Femur (tissue), 1 donor: ENCODE measurements around the gene KLHDC7A.
"Not testable (repeated sequence)": the region's sequence is repeated elsewhere in the genome, so short reads cannot be mapped to it uniquely, and the experiment has no call there.

ENCODE experiments used
- DNase-seq: peaks from one replicate; pipeline ENCODE4 v3.0.0-alpha.2; 2017

Gene KLHDC7A

DNA sequence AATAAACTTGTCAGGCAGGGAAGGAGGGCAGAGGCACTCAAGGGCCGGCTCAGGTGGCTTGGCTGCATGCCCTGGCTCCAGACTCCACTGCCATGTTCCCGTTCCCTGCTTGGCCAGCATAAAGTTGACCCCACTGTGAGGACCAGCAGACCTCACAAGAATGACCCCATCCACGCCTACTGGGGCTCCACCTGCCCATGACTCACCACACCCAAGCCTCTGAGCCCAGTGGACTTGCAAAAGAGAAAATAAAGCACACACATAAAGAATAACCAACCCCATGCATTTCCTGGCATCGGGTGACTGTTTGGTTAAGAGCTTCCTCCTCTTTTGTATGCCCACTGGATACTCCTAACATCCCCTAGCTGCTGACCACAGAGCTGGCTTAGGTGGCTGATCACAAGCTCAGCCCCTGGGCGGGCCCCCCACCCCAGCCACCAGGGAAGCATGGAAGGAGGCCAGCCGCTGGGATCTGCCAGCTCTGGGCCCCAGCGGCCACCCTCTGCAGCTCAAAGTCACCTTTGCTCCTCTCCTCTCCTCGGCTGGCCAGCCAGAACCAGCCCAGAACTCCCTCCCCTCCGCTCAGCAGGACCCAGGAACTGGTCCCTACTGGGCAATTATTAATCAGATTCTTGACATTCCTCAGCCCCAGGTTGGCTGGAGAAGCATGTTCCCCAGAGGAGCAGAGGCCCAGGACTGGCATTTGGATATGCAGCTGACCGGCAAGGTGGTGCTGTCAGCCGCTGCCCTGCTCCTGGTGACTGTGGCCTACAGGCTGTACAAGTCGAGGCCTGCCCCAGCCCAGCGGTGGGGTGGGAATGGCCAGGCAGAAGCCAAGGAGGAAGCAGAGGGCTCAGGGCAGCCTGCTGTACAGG, at the start of gene KLHDC7A:
TSS of gene KLHDC7A (plus strand) at position 616 of the 875 bp plus-strand sequence. CDS start at position 668, 52 bp downstream.
- no peak for DNase-seq

DNA sequence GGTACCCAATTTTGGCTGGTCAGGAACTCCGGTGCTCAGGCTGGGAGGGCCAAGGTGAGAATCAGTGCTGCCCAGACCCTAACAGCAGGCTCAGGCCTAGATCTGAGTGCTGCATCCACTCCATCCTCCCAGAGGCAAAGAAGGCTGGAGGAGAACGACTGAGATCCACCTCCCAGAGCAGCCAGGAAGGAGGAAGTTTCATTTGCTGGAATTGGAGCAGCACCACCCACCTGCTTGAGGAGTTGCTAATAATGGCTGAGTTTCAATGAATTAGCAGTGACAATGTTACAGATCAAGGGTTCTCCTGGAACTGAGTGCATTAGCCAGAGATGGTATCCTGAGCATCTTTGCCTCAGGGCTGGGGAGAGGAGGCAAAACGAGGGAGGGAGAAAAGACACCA, 46.7 kb upstream of the KLHDC7A start:
- DNase-seq: no peak

DNA sequence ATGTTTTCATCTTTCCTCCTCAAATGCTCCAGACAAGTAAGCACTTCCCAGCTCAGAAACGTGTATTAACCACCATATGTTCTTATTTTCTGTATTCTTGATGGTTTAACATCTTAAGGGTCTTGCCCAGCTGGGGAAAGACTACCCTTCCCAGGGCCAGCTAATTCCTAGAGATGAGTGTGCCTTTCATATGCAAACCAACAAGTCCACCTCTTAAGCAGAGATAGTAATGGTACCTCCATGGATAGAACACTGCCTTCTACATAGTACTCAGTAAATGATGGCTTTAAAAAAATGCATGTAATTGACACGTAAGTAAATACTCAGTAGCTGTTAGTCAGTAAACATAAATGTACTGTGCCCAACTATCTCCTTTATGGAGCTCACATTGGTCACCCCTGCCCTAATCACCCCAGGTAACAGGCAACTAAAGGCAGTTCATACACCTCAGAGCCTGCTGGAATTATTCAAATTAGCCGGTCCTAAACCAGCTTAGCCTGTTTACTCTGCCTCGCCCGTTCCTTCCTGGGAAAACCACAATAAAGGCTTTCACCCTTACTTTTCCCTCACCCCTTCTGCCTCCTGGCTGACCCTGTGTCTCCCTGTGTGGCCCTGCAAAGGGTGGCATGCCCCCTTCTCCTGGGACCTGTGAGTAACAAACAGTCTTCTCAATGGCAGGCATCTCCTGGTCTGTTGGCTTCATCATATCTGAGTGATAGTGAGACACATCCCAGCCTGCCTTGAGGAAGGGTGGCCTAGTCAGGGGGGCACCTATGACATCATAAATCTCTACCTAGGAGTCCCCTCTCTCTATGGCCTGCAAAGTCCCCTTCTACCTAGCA, 40.1 kb upstream of the KLHDC7A start:
- no peak for DNase-seq

DNA sequence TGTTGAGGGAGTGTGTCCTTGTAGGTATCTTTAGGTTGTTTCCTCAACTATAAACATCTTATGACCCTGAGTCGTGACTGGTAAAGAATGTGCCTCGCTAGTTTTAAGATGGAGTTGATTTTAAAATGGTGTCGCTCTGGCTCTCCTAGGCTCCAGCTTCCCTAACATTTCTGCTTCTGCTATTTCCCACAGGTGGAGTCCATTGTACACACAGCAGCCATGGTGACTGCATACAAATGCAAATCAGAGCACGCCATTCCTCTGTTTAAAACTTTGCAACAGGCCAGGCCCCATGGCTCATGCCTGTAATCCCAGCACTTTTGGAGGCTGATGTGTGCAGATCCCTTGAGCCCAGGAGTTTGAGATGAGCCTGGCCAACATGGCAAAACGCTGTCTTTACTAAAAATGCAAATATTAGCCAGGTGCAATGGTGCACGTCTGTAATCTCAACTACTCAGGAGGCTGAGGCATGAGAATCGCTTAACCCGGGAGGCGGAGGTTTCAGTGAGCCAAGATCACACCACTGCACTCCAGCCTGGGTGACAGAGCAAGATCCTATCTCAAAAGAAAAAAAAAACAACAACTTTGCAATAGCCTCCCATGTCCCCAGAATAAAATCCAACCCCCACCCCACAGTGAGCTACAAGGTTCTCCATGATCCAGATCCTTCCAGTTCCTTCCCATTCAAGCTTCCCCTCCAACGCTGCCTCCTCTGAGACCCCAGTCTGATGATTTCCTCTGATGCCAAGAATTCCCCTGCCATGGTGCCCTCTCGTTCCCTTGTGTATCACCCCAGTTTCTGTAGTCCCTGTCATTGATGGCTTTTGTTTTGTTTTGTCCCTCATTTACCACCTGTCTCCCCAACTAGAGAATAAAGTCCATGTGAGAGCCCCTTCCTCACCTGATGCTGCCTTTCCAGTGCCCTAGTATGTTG, 36.9 kb upstream of the KLHDC7A start:
- DNase-seq: no peak

DNA sequence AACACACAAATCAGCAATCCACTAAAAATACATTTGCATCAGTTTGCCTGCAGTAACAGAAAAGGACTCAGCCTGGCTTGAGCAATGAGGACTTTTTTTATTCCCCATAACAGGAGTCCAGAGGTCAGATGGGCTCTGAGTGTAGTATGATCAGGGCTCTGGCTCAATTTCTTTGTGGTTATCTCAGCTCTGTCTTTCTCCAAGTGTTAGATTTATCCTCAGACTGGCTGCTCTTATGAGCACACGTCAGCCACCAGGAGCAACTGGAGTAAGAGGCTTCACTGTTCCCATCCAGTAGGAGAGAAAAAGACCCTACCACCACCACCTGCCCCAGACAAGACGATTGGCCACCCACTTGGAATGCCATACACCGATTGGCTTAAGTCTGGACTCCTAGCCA, 36.2 kb upstream of the KLHDC7A start:
- no peak for DNase-seq

DNA sequence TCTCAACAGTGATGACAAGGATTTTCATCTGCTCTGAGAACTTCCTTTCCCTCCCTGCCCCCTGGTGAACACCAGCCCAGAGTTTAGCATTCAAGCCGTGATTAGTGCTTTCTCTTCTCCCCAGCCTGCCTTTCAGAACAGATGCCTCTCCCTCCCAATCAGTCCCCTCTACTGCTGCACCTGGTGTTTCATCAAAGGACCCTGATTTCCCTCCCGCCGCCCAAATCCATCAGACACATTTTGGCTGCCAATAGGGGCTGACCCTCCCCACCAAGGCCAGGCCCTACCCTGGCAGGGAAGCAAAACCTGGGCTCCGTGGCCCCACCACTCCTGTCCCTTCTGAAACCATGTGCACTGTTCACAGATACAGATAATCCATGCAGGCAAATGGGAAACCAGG, 34.0 kb upstream of the KLHDC7A start:
- no peak for DNase-seq

DNA sequence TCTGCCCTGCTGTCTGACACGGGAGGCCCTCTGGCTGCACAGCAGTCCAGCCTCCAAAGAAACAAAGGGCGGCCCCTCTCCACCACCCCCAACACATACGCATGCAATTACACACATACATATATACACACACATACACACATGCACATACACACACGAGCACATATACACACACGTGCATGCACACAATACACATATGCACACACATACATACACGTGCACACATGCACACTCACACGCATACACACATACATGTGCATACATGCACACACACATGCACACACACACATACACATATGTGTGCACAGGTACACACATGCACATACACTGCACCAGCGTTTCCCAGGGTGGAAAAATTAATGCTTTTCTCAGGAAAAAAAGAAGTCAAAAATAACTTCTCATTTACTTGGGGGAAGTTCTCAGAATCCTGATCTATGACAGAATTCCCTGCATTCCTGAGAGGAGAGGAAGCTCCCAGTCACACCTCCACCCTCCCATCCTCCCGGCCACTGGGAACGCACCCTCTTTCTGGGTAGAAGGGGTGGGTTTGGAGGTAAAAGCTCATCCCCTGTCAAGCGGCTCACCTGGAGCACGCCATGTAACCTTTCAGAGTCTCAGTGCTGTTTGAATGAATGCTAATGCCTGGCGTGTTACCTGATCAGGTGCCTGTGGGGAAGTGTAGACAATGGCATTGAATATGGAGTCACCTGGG, 33.1 kb upstream of the KLHDC7A start:
- DNase-seq: no peak

DNA sequence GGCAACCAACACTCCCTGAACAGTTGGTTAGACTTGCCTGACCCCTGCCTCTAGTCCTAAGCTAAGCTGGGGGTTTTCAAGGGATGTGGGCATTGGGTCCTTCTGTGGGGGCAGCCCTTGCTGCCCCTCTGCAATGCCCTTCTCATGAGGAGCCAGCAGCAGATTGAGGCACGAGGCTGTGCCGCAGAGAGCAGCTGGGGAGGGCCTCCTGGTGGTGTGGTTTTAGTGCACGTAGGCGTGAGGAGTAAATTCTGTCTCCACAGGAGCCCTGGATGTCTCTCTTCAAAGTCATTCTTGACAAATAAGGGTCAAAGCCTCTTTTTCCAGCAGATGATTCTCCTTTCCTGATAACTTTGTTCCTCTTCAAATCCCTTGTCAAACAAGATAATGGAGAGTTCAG, 31.8 kb upstream of the KLHDC7A start:
- DNase-seq: no peak

DNA sequence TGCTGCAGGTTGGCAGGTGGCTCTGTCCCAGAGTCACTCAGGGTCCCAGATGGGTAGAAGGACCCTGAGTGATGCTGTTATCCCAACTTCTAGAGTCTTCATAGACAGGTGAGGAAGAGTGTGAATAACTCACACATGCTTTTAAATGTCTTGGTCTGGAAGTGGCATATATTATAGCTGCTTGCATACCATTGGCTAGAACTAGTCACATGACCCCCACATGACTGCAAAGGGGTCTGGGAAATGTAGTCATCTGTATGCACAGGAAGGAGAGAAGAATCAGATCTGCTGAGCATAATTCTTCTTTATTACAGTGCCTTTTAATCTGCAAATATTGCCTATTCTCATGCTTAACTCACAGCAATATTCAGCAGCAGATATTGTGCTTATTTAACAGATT, 28.2 kb upstream of the KLHDC7A start:
- no peak for DNase-seq

DNA sequence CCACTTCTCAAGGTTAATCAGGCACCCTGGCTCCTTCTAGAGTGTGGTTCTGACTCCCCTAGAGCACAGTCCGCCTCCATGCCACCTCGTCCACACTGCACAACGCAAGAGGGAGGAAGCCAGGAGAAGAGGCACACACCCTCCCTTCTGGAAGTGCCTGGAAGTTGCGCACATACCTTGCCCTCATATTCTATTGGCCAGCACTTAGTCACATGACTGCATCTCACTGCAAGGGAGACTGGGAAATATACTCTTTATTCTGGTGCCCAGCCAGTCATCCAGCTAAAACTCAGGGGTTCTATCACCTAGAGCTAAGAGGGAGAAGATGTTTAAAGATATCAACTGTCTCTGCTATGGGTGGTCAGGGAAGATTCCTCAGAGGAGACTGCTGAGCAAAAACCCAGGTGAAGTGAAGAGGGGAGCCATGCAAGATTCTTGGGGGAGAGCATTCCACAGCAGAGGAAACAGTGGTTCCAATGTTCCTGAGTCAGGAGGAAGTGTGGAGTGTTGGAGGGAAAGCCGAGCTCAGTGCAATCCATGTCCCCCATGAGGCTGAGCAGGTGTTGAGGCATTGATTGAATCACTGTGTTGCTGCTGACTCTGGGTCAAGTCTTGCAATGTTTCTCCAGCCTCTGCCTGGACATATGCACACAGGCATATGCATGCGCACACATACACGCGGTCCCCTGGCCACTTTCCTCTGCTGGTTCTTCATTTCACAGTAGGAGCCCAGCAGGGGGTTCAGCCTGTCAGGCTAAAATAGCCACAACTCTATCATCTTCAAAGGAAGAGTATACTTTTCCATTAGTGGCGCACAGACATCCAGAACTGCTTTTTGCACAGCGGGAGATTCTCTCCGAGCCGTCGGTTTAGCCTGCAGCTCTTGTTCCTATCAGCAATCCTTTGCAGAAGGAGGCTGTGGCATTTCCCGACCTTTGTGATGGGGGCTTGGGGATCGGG, 22.3 kb upstream of the KLHDC7A start:
- no peak for DNase-seq

DNA sequence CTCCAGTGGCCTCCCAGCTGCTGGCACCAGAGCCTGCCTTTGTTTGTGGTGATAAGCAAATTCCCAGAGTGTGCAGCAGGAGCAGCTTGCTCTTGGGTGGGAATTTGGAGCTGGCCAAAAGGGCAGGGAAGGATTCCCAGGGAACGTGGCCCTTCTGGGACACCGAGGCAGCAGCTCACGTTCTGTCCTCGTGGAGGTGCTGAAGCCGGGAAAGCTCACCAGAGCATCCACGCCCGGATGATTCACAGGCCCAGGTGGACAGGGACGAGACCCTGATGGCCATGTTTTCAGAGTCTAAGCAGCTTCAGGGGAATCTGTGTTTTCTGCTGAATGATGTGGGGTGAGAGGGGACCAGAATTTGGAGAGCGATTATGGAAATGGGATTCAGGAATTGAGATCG, 19.1 kb upstream of the KLHDC7A start:
- DNase-seq: no peak

DNA sequence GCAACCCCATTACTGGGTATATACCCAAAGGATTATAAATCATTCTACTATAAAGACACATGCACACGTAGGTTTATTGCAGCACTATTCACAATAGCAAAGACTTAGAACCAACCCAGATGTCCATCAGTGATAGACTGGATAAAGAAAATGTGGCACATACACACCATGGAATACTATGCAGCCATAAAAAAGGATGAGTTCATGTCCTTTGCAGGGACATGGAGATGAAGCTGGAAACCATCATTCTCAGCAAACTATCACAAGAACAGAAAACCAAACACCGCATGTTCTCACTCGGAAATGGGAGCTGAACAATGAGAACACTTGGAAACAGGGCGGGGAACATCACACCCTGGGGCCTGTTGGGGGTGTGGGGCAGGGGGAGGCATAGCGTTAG, 18.2 kb upstream of the KLHDC7A start:
- not testable (repeated sequence) for DNase-seq

DNA sequence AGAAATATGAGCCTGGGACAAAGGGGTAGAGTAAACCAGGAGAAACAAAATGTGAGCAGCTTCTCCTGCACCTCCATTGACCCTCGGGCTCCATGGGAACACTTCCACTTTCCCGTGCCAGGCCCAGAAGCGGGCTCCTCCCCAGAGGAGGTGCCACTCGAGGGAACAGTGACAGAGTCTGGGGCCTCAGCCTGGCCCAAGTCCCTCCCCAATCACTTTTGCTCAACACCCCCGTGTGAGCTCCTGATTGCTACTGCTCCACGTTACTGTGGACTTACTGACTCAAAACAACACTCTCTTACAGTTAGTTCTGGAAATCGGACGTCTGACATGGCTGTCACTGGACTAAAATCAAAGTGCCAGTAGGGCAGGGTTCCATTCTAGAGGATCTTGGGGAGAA, 17.7 kb upstream of the KLHDC7A start:
- DNase-seq: no peak

DNA sequence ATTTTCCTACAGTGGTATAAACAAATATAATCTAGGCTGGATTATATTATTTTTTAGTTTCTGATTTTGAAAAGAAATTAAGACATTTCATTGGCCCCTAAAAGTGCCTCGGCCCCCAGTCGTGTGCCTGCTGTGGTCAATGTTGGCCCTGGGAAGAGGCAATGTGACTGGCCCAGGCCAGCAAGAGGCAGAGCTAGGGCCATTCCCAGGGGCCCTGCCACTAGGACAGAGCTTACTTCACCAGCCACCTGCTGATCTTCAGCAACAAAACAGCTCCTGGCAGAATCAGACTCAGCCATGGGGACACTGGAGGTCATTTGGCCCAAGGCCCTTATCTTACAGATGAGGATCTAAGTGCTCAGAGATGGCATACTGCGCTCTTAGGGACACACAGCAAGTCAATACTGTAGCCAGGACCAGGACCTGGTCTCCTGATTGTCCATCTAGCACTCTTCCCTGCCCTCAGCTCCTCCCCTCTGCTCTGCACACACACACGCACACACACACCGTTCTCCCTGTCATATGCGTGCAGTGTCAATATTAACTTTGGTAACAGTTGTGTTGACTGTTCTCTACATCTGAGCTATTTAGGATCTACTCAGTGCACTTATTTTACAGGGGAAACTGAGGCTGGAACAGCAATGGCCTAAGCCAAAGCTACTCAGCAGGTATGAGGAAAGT, 16.6 kb upstream of the KLHDC7A start:
- DNase-seq: no peak

DNA sequence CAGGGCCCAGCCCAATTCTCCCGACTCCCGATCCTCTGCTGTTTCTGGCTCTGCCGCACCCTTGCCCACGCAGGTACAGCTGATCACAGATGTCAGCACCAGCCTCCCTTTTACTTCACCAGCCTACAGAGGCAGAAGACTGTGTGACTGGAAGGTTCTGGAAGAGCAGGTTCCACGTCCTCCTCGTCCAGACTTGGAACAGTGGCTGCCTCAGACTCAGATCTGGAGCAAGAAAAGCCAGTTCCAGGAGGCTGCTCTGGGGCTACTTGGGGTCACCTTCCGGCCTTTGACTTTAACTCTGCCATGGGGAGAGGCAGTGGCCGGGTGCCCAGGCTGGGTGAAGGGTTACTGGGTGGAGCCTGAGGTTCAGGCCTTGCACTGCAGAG, 16.1 kb upstream of the KLHDC7A start:
- DNase-seq: no peak

DNA sequence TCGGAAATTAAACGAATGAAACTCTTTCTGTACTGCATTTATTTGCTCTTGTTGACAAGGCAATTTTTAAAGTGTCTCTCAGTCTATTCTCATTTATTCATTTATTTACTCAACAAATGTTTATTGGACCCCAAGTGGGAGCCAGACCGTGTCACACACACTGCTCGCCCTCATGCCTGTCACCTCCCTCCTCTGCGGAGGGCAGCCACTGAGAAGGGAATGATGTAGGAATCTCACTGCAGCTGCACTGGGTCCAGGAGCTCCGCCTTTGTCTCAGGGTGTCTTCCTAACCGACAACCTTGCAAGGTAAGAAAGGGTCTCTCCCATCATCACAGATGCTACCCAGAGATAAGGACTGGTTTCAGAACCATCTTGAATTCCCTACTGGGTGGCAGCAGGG, 14.1 kb upstream of the KLHDC7A start:
- no peak for DNase-seq

DNA sequence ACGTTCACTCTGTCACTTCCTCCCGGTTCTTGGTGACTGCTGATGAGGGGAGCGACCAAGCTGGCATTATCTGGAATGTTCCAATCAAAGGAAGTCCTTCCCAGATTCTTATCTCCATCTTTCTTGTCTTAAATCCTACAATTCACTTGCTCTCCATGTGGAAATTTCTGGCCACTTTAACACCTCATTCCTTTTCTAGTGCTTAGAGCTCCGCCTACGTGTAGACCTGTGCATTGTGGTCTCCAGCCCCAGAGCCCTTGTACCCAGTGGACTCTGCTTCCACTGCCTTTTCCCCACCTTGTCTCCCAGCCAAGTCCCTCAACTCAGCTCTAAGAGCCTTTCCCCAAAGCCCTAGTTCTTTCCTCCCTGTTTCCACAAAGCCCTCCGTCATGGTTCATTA, 12.2 kb upstream of the KLHDC7A start:
- no peak for DNase-seq

DNA sequence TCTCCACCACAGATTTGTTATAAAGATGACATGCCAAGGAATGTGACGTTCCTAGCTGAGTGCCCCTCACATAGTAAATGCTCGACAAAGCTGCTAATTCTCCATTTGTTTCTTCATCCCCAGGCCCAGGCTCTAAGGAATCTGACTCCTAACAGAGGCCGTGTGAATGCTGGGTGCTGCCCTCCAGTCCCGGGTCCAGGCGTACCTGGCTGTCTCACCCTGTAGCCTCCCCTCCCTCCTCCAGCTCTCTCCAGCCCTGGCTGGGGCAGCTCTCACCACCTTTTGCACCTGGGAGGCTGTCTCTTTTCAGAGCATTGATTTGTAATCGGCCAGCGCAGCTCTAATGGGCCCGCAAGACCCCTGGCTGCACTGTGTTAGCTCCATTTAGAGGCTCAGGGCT, 11.2 kb upstream of the KLHDC7A start:
- no peak for DNase-seq

DNA sequence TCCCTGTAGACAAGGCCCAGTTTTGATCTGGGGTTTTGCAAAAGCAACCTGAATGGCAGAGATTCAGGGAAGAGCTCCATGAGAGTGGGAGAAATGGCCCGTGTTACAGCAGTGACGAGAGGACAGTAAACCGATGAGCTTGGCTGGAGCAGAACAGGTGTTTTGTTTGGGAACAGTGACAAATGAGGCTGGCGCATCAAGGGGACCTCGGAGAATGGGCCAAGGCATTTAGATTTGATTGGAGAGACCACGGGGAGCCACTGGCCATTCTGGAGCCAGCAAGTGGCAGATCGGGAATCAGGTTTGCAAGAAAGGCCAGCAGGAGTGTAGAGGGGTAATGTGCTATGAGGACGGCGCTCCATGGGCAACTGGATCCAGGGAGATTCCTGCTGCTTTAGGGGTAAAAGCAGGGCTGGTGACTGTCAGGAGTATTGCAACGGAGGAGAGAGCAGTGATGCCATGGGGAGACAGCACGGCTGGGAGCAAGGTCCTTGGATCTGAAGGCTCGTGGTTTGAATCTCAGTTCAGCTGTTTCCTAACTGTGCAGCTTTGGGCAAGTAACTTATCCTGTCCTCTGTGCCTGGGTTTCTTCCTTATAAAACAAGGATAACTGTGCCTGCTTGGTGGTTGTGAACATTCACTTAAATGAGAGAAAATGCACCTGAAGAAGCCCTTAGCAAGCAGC, 9.9 kb upstream of the KLHDC7A start:
- no peak for DNase-seq
